Liver (tissue), 9 donors: ENCODE measurements around the gene CACNA1B. TPM values are rescaled to one million over a fixed set of nuclear protein-coding genes. Genes with fewer than 3 reads are reported as not detected.
"Not testable (repeated sequence)": the region's sequence is repeated elsewhere in the genome, so short reads cannot be mapped to it uniquely, and the experiment has no call there.

Experiments used
- DNase-seq: peaks from one replicate; pipeline ENCODE4 v3.0.0-alpha.2; 2017; ENCODE audit warnings: low spot score
- H3K27ac ChIP-seq, 2 donors: one replicate each; pipeline ENCODE4 v1.7.0; 2013; ENCODE audit warnings: inconsistent platforms in 2 of 2, low read length in 2 of 2, control low read depth in 1 of 2, low read depth in 1 of 2, mild to moderate bottlenecking in 1 of 2
- H3K27me3 ChIP-seq, 4 donors: one replicate each; pipeline versions ENCODE4 v1.6.1 to v1.7.0; 2013; ENCODE audit warnings: low read length in 3 of 4, inconsistent platforms in 1 of 4, mild to moderate bottlenecking in 1 of 4, moderate library complexity in 1 of 4; ENCODE audit not compliant: control insufficient read depth in 4 of 4, insufficient read depth in 4 of 4
- H3K36me3 ChIP-seq, 4 donors: one replicate each; pipeline versions ENCODE4 v1.6.1 to v1.7.0; 2013; ENCODE audit warnings: low read length in 3 of 4, mild to moderate bottlenecking in 3 of 4, low read depth in 1 of 4, moderate library complexity in 1 of 4; ENCODE audit not compliant: control insufficient read depth in 4 of 4, insufficient read depth in 3 of 4
- H3K4me1 ChIP-seq, 4 donors: one replicate each; pipeline versions ENCODE4 v1.6.1 to v1.7.0; 2013; ENCODE audit warnings: low read length in 3 of 4, mild to moderate bottlenecking in 3 of 4, moderate library complexity in 1 of 4; ENCODE audit not compliant: control insufficient read depth in 4 of 4, insufficient read depth in 4 of 4
- H3K4me3 ChIP-seq, 3 donors: one replicate each; pipeline versions ENCODE4 v1.6.1 to v1.7.0; 2013; ENCODE audit warnings: low read length in 3 of 3, control low read depth in 1 of 3, low read depth in 1 of 3, mild to moderate bottlenecking in 1 of 3
- H3K9ac ChIP-seq, 2 donors: one replicate each; pipeline ENCODE4 v1.7.0; 2013; ENCODE audit warnings: low read length in 2 of 2, mild to moderate bottlenecking in 2 of 2, moderate library complexity in 2 of 2, control low read depth in 1 of 2, low read depth in 1 of 2
- H3K9me3 ChIP-seq, 4 donors: one replicate each; pipeline versions ENCODE4 v1.6.1 to v1.7.0; 2013; ENCODE audit warnings: low read length in 3 of 4; ENCODE audit not compliant: control insufficient read depth in 4 of 4
- EGR1 ChIP-seq, 2 donors: IDR thresholded peaks; 2 replicates each; pipeline ENCODE4 v1.6.1; 2016 to 2018; ENCODE audit warnings: antibody characterized with exemption in 2 of 2, low read depth in 2 of 2
- GABPA ChIP-seq, 2 donors: IDR thresholded peaks in 1 of 2; conservative IDR thresholded peaks in 1 of 2; 2 replicates each; pipeline ENCODE4 v1.6.1; 2016; ENCODE audit warnings: antibody characterized with exemption in 2 of 2, mild to moderate bottlenecking in 1 of 2, moderate library complexity in 1 of 2
- HNF4G ChIP-seq: IDR thresholded peaks from 2 replicates; pipeline ENCODE4 v1.6.1; 2016; ENCODE audit warnings: antibody characterized with exemption
- JUND ChIP-seq, 2 donors: IDR thresholded peaks; 2 replicates each; pipeline ENCODE4 v1.6.1; 2016; ENCODE audit warnings: antibody characterized with exemption in 2 of 2
- REST ChIP-seq: IDR thresholded peaks from 2 replicates; pipeline ENCODE4 v1.6.1; 2016; ENCODE audit warnings: antibody characterized with exemption, mild to moderate bottlenecking
- SP1 ChIP-seq: IDR thresholded peaks from 2 replicates; pipeline ENCODE4 v1.6.1; 2018; ENCODE audit warnings: antibody characterized with exemption, mild to moderate bottlenecking
- YY1 ChIP-seq: IDR thresholded peaks from 2 replicates; pipeline ENCODE4 v1.6.1; 2016; ENCODE audit warnings: antibody characterized with exemption, mild to moderate bottlenecking
- ZBTB33 ChIP-seq: IDR thresholded peaks from 2 replicates; pipeline ENCODE4 v1.6.1; 2016; ENCODE audit warnings: antibody characterized with exemption
- whole genome bisulfite sequencing: extraction: QIAGEN DNeasy Blood & Tissue Kit; methylation state at CpG from one replicate; pipeline ENCODE4 v1.1.7; 2013; 5-methylcytosine and 5-hydroxymethylcytosine counted together
- polyA plus RNA-seq, 2 donors: library from polyadenylated mRNA; stranded (reverse) in 1 of 2; unstranded in 1 of 2; fragments of 200-250 nt in 1 of 2; fragments of >200 nt in 1 of 2; fragmentation: Nextera tagmentation in 1 of 2; extraction: Ambion mirVana in 1 of 2; gene quantifications; one replicate each; pipeline versions ENCODE4 v1.2.1 to v1.2.3, GENCODE V29; 2013 to 2015
- total RNA-seq, 2 donors: library from RNA; depleted of rRNA; stranded (reverse); fragments of >200 nt; gene quantifications; one replicate each; pipeline ENCODE4 v1.2.3, GENCODE V29; 2014
- TF ChIP-seq, protein P1 (sequence below): fragments of 150-350 bp; IDR thresholded peaks from 2 replicates; pipeline ENCODE4 v1.5.1; 2017; ENCODE audit warnings: improper control_type of control experiment, low read depth, low read length; ENCODE audit not compliant: missing input control
- TF ChIP-seq, protein P2 (sequence below): IDR thresholded peaks from 2 replicates; pipeline ENCODE4 v1.6.1; 2016; ENCODE audit warnings: antibody characterized with exemption
- donor health status: healthy.
- donor health status: healthy.
- donor health status: healthy.
- donor health status: healthy.
- donor health status: healthy.

The CACNA1B gene
- under 1 TPM; under 0.01 to 0.05 TPM for total RNA-seq
- polyA plus RNA-seq, result not detected

DNA sequence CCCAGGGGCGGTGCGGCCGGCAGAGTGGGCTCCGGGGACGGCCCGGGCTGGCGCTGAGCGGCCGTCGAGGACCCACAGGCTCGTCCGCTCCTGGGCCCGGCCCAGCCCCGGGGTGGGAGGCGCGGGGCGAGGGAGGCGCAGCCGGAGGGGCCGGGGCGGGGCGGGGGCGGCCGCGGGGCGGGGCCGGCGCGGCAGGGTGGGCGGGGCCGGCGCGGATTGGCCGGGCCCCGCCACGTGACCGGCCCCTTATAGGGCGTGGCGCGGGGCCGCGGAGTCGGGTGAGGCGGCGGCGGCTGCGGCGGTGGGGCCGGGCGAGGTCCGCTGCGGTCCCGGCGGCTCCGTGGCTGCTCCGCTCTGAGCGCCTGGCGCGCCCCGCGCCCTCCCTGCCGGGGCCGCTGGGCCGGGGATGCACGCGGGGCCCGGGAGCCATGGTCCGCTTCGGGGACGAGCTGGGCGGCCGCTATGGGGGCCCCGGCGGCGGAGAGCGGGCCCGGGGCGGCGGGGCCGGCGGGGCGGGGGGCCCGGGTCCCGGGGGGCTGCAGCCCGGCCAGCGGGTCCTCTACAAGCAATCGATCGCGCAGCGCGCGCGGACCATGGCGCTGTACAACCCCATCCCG lies at the start of gene CACNA1B:
CACNA1B (plus strand) TSS at position 277 of the 617 bp plus-strand sequence; CDS start at position 429, 152 bp downstream.
- Histone ChIP-seq H3K4me3 (peak within 1 kb of the TSS in 2 of 3 donors; percentile 40 to 43), H3K27me3 (peaks cover 0 to 12% (median 3%) of the 10 kb centered on the region in 4 donors)
- not testable (repeated sequence) for H3K36me3 ChIP-seq, H3K27ac ChIP-seq, DNase-seq, H3K4me1 ChIP-seq, H3K9ac ChIP-seq, H3K9me3 ChIP-seq
- 10% methylated on average over 86 of the region's 95 CpGs for WGBS

DNA sequence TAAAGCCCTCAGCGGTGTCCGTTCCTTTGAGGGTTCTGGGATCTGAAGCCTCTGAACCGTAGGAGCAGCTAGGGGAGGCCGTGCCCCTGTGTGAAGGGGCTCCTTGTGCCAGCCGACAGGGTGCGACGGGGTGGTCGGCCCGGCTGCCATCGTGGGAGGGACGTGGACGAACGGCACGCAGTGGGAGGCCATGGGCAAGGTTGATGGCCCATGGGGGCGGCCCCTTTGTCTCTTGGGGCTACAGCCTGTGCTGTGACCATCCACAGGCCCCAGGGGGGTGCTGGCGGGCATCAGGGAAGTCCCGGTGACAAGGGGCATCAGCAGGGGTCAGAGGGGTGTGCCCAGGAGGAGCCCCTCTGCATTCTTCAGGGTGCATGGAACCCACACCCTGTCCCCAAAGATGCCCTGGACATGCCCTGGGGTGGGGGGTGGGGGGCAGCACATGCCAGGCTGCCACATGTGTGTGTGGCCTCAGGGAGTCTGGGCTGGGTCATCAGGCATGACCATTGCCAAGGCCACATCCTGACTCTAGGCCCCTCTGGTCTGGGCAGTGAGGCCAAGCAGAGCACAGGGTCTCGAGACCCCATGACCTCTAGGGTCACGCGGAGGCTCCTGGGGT lies 49.6 kb upstream of the CACNA1B start:
- no peak for DNase-seq
- Histone ChIP-seq H3K36me3 (peaks cover 10 to 41% (median 20%) of the 10 kb centered on the region in 4 donors), H3K27ac (no peak overlapping the region), H3K9ac (no peak overlapping the region), H3K4me1 (no peaks in the 10 kb centered on the region), H3K4me3 (no peak overlapping the region), H3K27me3 (no peaks in the 10 kb centered on the region), H3K9me3 (no peaks in the 10 kb centered on the region)
- 97% methylated on average over 20 of the region's 20 CpGs for WGBS
- TF ChIP-seq ZBTB33 (no peak), REST (no peak), GABPA (IDR thresholded peaks at IDR 0.05 in 1 of 2, conservative IDR thresholded peaks at IDR 0.05 in 1 of 2) (no peak), YY1 (no peak), EGR1 (IDR thresholded peaks at IDR 0.05; ENCODE audit: low read depth in 2 of 2) (no peak), JUND (IDR thresholded peaks at IDR 0.05) (no peak)

DNA sequence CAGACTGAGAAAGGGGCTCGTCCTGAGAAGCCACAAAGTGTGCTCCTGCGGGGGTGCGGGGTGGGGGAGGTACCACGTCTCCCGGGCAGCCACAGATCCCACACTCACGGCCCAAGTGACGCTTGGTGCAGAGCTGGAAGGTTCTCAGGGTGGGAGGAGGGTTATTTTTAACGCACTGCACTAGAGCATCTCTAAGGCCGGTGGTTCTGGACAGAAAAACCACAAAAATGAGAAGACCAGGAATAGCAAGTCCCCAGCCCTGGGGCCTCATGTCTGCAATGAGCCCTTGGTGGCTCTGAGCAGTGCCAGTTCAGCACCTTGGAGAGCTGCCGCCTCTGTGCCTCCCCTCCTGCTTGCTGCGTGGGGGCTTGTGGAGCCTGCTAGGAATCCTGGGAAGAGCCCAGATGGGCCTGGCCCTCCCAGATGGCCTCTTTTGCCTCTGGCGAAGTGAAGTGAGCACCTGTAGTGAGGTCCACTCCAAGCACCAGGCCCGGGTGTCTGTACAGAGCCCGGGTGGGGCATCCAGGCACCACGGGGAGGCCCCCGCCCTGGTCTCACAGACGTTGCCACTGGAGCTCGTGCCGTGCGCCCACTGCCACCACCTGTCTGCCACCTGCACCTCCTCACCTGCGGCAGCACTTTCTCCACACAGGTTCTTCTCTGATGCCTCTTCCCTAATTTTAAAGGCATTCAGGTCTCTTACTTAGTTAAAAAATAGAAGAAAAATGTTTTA lies 48.9 kb upstream of the CACNA1B start:
- WGBS, result 94% methylated on average over 21 of the region's 21 CpGs
- H3K9ac ChIP-seq, result no peak overlapping the region
- peaks cover 16 to 48% (median 20%) of the 10 kb centered on the region in 4 donors for H3K36me3 ChIP-seq
- no peak for DNase-seq
- TF ChIP-seq REST (peak; percentile 97), HNF4G (no peak), SP1 (no peak)
- TF ChIP-seq, protein P1, sequence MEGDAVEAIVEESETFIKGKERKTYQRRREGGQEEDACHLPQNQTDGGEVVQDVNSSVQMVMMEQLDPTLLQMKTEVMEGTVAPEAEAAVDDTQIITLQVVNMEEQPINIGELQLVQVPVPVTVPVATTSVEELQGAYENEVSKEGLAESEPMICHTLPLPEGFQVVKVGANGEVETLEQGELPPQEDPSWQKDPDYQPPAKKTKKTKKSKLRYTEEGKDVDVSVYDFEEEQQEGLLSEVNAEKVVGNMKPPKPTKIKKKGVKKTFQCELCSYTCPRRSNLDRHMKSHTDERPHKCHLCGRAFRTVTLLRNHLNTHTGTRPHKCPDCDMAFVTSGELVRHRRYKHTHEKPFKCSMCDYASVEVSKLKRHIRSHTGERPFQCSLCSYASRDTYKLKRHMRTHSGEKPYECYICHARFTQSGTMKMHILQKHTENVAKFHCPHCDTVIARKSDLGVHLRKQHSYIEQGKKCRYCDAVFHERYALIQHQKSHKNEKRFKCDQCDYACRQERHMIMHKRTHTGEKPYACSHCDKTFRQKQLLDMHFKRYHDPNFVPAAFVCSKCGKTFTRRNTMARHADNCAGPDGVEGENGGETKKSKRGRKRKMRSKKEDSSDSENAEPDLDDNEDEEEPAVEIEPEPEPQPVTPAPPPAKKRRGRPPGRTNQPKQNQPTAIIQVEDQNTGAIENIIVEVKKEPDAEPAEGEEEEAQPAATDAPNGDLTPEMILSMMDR, result no peak
- TF ChIP-seq, protein P2, sequence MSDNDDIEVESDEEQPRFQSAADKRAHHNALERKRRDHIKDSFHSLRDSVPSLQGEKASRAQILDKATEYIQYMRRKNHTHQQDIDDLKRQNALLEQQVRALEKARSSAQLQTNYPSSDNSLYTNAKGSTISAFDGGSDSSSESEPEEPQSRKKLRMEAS, result no peak
- no peaks in the 10 kb centered on the region for H3K4me1 ChIP-seq
- no peak overlapping the region for H3K27ac ChIP-seq
- no peaks in the 10 kb centered on the region for H3K9me3 ChIP-seq
- H3K4me3 ChIP-seq, result no peak overlapping the region
- no peaks in the 10 kb centered on the region for H3K27me3 ChIP-seq
